Endometrial microvascular endothelial cells (primary cell): ENCODE measurements around the gene S1PR3. TPM values are rescaled to one million over a fixed set of nuclear protein-coding genes. Genes with fewer than 3 reads are reported as not detected.

Experiments used
- in situ Hi-C: cut with HindIII; loops from 2 replicates; pipeline ENCODE4 v1.10.0; 2017; ENCODE audit warnings: low sequenced_read_pairs, low pct_unique_long_range_greater_than_20kb; ENCODE audit errors: inconsistent ontology term
- total RNA-seq: library from RNA; depleted of rRNA; stranded (reverse); fragments of >200 nt; gene quantifications from one replicate; pipeline ENCODE4 v1.2.3, GENCODE V29; 2015; ENCODE audit errors: inconsistent ontology term

The S1PR3 gene
- total RNA-seq, 1 donor from 2014 or later, result 16.4 TPM

- in situ Hi-C loops, result no loop called here
These were observed 2.2 kb upstream of the S1PR3 start for GRCh38 chr9:88988796-88989641.

GRCh38 chr9:88990041-88990728 is 1.1 kb upstream of the S1PR3 start:
- in situ Hi-C loops, result no loop called here

GRCh38 chr9:88990729-88991065 is 571 bp upstream of the S1PR3 start:
- in situ Hi-C loops, result no loop called here

GRCh38 chr9:88992556-88992955 is 1.3 kb downstream of the S1PR3 start:
- in situ Hi-C loops, result no loop called here

GRCh38 chr9:88993327-88993726 is 2.1 kb downstream of the S1PR3 start:
- in situ Hi-C loops, result no loop called here

GRCh38 chr9:88993871-88994460 is 2.7 kb downstream of the S1PR3 start:
- in situ Hi-C loops, result no loop called here

- in situ Hi-C loops, result no loop called here
These were observed 3.4 kb downstream of the S1PR3 start for GRCh38 chr9:88994469-88995199.

GRCh38 chr9:88995200-88995577 is 3.9 kb downstream of the S1PR3 start:
- in situ Hi-C loops, result no loop called here

GRCh38 chr9:88995627-88996026 is 4.4 kb downstream of the S1PR3 start:
- in situ Hi-C loops, result no loop called here

GRCh38 chr9:88996046-88996920 is 5.0 kb downstream of the S1PR3 start:
- in situ Hi-C loops, result no loop called here

- in situ Hi-C loops, result no loop called here
These were observed 5.6 kb downstream of the S1PR3 start for GRCh38 chr9:88996921-88997235.

GRCh38 chr9:88997646-88998045 is 6.4 kb downstream of the S1PR3 start:
- in situ Hi-C loops, result no loop called here

GRCh38 chr9:88998503-88998902 is 7.2 kb downstream of the S1PR3 start:
- in situ Hi-C loops, result no loop called here

- in situ Hi-C loops, result no loop called here
These were observed 7.6 kb downstream of the S1PR3 start for GRCh38 chr9:88998911-88999310.

- in situ Hi-C loops, result no loop called here
These were observed 9.1 kb downstream of the S1PR3 start for GRCh38 chr9:89000371-89000781.

GRCh38 chr9:89000973-89001916 is 10.0 kb downstream of the S1PR3 start:
- in situ Hi-C loops, result no loop called here

GRCh38 chr9:89001917-89002540 is 10.8 kb downstream of the S1PR3 start:
- in situ Hi-C loops, result no loop called here
